GM18909 (cell line): ENCODE results near the gene RGS2.

Source experiments
- ATAC-seq: cut with Tn5 transposase; IDR thresholded peaks from one replicate; pipeline ENCODE4 v1.9.1; 2021; ENCODE audit warnings: mild to moderate bottlenecking; ENCODE audit not compliant: unreplicated experiment, poor library complexity

The RGS2 gene, protein sequence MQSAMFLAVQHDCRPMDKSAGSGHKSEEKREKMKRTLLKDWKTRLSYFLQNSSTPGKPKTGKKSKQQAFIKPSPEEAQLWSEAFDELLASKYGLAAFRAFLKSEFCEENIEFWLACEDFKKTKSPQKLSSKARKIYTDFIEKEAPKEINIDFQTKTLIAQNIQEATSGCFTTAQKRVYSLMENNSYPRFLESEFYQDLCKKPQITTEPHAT

DNA sequence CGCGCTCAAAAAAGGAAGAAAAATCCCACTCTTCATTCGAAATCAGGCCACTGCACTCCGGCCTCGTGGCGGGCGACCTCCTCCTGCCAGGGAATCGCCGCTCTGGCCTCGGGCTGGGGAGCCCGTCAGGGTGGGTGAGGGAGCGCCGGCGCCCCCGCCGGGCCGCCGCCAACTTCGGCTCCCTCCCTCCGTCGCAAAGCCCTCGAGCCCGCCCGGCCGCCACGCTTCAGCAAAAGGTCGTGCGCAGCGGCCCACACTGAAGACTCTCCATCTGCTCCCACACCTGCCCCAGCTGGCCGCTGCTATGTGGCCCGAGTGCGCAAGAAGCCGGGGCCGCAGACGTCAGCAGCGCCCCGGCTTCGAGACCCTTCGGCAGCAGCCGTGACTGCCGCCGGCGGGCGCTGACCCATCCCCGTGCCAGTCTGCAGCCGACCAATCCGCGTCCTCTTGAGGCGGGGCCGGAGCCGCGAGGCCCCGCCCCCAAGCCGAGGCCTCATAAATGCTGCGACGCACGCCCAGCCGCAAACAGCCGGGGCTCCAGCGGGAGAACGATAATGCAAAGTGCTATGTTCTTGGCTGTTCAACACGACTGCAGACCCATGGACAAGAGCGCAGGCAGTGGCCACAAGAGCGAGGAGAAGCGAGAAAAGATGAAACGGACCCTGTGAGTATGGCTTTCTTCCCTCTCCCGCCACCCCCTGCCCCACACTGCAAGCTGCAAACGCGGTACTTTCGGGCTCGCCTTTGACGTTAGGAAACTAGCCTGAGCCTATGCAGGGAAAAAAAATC, at the start of gene RGS2:
TSS of gene RGS2 (plus strand) at position 522 of the 789 bp plus-strand sequence. CDS start at position 555, 33 bp downstream.
- ATAC-seq: peak; percentile 93

DNA sequence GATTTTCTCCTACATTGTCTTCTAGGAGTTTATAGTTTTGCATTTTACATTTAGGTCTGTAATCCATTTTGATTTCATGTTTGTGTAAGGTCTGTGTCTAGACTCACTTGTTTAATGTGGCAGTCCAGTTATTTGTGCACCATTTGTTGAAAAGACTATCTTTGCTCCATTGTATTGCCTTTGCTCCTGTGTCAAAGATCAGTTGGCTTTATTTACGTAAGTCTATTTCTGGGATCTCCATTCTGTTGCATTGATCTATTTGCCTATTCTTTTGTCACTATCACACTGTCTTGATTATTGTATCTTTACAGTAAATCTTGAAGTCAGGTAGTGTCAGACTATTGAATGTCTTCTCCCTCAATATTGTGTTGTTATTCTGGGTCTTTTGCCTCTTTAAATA, 49.7 kb upstream of the RGS2 start:
- ATAC-seq: no peak

GRCh38 chr1:192762265-192762664, 46.6 kb upstream of the RGS2 start:
- ATAC-seq: no peak

DNA sequence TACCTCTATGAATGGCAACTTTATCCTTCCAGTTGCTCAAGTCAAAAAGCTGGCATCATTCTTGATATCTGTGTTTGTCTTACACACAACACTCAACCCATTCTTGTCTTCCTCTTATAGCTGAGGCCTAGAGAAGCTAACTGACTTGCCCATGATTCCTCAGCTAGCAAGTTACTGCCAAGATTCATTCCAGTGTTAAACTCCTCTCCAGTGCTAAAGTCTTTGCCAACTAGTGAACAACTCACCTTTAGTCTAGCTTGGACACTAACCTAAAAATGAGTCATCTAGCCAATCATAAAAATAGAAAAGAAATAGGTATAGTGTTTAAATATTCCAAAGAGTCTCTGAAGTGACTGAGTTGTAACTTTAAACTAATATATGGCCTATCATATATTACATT, 45.6 kb upstream of the RGS2 start:
- ATAC-seq: no peak

- ATAC-seq: no peak
These were observed 45.1 kb upstream of the RGS2 start for GRCh38 chr1:192763756-192764155.

GRCh38 chr1:192764675-192765074, 44.2 kb upstream of the RGS2 start:
- no peak for ATAC-seq

GRCh38 chr1:192766009-192766625, 42.7 kb upstream of the RGS2 start:
- no peak for ATAC-seq

- ATAC-seq: no peak
These were observed 42.0 kb upstream of the RGS2 start for GRCh38 chr1:192766876-192767275.

GRCh38 chr1:192767798-192768197, 41.0 kb upstream of the RGS2 start:
- no peak for ATAC-seq

DNA sequence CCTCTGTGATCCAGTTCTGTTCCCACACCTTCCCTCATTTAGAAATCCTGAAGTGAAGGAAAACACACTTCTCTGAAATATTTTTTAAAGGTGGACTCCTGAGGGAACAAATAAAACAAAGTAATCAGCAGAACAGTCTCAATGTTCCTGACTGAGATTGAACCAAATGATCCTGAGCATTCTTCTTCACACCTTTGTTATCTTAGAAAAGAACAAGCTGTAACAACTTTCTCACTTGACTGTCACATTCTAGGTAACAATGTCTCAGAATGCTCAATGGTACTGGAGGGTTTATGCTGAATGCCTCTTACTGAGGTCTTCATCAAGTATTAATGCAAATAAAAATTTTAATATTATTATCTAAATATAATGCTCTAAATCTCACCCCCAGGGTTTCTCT, 40.4 kb upstream of the RGS2 start:
- no peak for ATAC-seq

- no peak for ATAC-seq
These were observed 37.5 kb upstream of the RGS2 start for GRCh38 chr1:192771341-192771740.

DNA sequence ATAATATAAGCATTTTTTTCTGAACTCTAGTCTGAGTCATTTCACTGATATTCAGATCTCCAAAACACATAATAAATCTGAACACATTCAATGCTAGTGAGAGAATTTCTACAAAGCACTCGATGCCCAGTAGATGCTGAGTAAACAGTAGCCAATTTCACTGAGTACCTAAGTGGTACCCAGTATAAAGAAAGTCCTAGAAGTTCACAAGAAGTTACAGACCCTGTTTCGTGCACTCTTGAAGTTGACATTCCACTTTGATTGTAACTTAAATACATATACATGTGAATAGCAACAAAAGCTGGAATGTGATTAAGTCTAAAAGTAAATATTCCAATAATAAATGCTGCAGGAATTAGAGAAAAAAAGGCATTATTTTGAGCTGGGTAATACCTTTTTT, 33.2 kb upstream of the RGS2 start:
- ATAC-seq: no peak

DNA sequence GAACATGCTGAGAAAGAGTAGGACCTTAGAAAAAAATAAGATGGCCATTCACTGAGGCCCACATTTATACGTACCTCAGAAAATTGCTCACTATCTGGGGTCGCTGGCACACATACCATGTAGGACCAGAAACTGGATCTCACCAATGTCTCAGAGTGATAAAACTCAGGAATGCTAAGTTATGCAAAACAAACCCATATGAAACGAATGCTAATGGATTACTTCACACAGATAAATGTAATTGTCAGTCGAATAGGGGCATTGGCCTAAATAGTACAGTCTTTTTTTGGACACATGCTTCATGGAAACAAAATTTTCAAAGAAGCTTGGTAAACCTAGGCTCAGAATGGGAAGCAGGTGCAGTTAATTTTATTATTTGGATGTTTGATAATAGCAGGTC, 32.6 kb upstream of the RGS2 start:
- ATAC-seq: no peak

DNA sequence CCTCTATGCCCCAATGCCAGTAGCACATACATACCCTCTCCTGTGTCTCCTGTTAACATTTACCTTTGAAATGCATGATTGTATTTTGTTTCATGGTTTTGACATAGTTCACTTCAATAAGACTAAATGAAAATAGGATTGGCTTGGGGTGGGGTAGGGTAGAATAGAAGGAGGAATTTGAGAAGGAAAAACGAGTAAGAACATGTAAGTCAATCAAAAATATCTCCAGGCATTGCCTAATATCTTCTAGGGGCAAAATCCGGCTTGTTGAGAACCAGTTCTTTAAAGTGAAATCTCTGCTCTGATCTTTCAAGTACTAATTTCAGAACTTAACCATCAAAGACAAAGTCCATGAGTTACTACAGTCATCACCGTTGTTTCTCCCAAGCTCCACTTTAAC, 31.8 kb upstream of the RGS2 start:
- ATAC-seq: no peak

- ATAC-seq: no peak
These were observed 25.0 kb upstream of the RGS2 start for GRCh38 chr1:192783791-192784190.

DNA sequence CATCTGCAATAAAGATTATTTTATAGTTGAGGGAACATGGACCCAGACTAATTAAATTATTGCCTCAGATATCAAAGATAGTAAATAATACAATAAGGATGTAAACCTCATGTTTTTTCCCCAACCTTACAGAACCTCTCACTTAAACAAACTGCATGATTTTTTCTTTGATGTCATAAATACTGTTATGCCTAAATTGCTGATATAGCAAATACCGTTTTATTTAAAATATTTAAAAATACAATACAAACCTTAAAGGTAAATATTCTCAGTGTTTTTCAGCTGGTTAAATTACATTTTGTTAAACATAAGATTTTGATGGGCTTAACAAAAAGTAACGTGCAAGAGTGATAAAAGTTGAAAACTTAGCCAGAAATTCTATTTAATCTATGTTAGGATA, 24.4 kb upstream of the RGS2 start:
- no peak for ATAC-seq

DNA sequence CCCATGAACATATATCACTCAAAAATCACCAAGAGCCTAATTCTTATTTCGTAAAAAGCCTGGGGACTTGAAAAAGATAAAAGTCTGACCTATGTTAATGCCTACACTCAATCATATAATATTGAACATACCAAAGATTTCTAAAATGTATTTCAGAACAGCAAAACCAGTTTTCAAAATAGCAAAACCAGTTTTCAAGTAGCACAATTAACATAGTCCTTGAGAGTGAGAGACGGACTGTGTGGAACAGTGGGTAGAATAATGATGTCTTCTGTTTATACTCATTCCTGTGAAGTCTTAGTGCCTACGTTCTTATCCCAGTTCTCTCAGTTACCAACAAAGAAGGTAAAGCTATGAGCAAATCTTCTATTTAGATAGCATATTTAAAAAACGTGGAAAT, 22.3 kb upstream of the RGS2 start:
- ATAC-seq: no peak

- no peak for ATAC-seq
These were observed 20.8 kb upstream of the RGS2 start for GRCh38 chr1:192787914-192788585.

- no peak for ATAC-seq
These were observed 19.0 kb upstream of the RGS2 start for GRCh38 chr1:192789871-192790270.

- ATAC-seq: no peak
These were observed 16.2 kb upstream of the RGS2 start for GRCh38 chr1:192792628-192793027.
